H54 (cell line): ENCODE data around the gene SLC2A2.

Experiments used
- DNase-seq: peaks from one replicate; pipeline ENCODE4 v3.0.0; 2011; ENCODE audit warnings: low spot score, mixed read lengths; ENCODE audit not compliant: insufficient read length
- FAIRE-seq: peaks from 3 replicates; lab custom pipeline; 2011; peaks lifted over from hg19 to GRCh38; lab: Jason Lieb, UNC
- POLR2A ChIP-seq: IDR thresholded peaks from 2 replicates; pipeline ENCODE4 v1.6.1; 2011; ENCODE audit warnings: low read depth, mild to moderate bottlenecking, low read length

SLC2A2 gene

DNA sequence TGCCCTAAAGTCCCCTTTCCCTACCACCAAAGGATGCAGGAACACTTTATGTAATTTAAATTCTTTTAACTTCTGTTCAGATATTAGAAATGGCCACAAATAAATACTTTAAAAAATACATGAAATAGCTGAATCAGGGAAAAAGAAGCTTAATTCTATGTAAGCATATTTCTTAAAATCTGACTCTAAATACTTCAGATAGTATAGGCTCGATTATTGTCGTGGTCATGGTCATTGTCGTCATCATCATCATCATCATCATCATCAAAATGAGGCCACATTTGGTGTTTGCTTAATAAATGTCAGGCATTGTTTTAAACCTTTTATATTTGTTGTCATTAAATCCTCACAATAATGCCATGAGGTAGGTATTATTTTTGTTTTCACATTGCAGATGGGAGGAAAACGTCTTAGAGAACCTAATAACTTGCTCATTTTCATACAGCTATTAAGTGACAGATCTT is 14.6 kb downstream of the SLC2A2 start:
- peak; percentile 58 for FAIRE-seq
- TF ChIP-seq POLR2A: no peak
- no peak for DNase-seq

DNA sequence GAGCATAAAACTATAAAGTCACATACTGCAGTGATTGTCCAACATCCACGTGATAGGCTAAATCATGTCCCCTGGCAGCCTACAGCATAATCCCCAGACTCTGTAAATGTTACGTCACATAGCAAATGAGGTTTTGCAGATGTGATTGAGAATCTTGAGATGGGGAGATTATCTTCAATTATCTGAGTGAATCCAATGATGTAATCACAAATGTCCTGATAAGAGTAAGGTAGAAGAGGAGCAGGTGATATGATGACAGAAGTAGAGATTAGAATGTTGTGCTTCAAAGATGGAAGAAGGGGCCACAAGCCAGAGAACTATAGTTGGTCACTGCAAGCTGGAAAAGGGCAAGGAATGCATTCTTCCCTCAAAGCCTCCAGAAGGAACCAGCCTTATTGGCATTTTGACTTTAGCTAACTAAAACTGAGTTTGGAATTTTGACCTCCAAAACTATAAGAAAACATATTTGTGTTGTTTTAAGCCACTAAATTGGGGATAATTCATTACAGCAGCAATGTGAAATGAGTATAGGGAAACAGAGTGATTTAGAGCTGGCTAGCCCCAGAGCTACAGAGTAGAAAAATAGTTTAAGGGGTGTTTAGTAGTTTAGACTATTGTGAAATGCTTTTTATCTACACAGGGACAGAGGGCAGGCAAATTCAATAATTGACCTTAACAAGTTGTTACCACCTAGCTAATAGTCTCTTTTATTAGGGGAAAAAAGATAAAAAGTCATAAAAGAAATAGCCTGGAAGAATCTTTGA is 15.2 kb downstream of the SLC2A2 start:
- DNase-seq (no peak), FAIRE-seq (no peak)
- TF ChIP-seq POLR2A: no peak

DNA sequence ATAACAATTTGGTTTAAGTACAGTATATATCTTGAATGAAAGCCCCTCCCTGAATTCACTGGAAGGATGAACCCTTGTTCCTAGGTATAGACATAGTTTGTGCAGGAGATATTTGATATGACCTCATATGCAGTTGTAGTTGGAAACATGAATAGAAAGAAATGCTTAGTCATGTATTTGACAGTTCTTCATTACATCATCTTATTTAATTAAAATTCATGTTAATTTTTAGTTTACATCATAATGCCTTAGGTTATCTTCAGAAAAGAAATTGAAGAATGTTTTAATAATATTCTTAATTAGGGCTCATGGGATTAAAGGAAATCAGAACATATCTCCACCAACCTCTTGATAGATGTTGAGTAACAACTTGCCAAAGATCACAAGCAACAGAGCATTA is 19.2 kb downstream of the SLC2A2 start:
- no peak for TF ChIP-seq POLR2A
- FAIRE-seq (no peak), DNase-seq (no peak)

DNA sequence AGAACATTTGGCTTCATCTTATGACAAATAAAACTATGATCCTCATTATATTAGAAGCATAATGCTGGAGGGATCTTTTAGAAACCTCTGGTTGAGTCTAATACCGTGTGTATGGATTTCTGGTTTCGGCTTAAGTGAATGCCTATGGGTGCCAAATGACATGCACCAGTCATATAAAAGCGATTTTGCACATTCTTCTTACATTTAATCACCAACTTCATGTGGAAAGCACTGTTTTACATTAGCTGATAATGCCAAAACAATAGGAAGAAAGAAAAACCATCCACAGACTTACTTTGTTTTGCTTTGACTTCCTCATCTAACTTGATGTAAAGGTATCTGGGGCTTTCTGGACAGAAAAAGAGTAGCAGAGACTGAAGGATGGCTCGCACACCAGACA is 20.9 kb downstream of the SLC2A2 start:
- DNase-seq (no peak), FAIRE-seq (no peak)
- TF ChIP-seq POLR2A: no peak

DNA sequence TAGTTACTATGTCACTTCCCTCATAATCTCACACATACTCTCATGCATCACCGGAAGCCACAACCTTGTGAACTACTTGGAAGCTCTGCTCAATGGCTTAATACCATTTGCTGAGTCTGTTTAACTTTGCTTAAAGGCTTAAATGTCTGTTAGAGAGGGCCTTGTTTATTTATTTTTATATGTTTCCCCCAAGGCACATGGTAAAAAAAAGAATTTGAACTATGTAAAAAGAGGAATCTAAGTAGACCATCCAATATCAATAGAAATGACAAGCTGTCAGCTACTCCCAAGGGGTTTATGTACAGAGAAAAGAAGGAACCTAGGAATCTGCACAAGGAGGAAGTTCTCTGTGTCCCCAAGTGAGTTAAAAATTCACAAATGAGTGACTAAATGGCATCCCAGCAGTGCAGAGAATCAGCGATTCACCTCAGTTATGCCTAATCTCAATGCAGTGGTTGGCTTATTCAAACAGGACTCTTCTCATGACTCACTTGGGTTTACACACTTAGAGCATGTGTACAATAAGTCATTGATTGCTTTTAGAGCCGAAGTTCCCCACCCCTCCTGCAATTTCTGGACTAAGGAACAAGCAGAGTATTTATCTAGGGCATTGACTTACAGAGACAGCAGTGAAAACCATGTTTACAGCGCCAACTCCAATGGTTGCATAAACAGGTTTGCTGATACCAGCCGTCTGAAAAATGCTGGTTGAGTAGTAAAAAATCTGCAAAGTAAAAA is 24.4 kb downstream of the SLC2A2 start:
- FAIRE-seq (peak; percentile 52), DNase-seq (no peak)
- TF ChIP-seq POLR2A: no peak

DNA sequence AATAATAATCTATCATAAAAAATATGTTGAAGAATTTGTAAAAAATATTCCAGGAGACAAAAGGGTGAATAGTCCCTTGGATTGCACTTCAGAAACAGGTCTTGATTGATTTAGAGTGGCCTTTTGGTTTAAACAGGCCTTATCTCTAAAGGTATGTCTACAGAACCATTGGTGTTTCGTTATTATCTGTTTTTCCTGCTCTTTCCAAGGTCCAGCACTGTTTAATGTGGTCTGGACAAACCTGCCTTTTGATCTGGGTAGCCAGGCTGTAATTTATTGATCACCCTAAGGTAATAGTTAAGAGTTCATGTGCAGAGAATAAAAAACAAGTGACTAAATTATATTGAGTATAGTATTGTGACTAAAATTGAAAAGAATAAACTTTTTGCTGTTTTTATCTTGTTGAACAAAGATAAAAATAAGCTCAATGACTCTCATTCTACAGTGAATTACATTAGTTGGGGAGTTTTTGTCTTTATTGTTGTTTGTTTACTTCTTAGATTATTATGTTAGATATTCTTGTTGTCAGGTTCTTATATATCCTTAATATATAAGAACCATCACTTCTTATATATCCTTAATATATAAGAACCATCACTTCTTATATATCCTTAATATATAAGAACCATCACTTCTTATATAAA is 25.1 kb downstream of the SLC2A2 start:
- FAIRE-seq (no peak), DNase-seq (no peak)
- no peak for TF ChIP-seq POLR2A

DNA sequence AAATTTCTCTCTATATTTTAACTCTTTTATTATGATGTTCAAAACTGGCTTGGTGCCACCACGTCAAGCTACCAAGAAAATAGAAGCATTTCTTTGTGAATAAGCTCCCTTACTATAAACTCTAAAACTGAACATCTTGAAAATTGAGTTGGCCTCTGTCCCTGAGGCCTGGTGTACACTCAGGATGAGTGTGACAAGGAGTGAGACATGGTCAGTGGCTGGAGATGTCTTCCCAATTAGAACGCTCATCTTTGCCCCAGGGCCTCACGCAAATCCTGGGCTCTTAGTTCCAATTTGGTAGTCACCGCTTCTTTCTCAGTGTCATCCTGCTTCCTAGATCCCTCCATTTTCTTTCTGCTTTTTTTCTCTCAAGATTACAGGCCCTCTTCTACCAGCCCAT is 26.2 kb downstream of the SLC2A2 start:
- peak; percentile 60 for FAIRE-seq
- TF ChIP-seq POLR2A: no peak
- DNase-seq: no peak

DNA sequence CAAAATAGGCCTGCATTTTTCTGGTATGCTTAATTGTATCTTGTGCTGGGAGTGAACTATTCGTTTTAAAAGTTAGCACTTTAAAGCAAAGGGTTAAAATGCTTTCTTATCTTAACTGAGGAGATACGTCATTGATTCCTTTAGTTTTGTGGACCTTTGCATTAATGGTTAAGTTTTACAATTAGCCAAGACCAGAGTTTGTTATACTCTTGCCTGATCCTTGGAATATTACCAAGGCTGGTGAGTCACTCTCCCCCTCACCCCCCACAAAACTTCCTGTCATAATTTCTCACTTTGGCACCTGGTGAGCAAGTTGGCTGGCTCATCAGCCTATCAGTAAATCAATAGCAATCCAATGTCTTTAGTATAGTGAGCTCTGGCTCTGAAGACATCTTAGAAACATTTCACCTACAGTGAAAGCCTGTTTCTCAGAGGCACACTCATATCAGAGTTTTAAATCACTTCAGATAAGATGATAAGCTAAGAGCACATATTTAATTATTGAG is 26.7 kb downstream of the SLC2A2 start:
- no peak for TF ChIP-seq POLR2A
- FAIRE-seq (peak; percentile 89), DNase-seq (no peak)

DNA sequence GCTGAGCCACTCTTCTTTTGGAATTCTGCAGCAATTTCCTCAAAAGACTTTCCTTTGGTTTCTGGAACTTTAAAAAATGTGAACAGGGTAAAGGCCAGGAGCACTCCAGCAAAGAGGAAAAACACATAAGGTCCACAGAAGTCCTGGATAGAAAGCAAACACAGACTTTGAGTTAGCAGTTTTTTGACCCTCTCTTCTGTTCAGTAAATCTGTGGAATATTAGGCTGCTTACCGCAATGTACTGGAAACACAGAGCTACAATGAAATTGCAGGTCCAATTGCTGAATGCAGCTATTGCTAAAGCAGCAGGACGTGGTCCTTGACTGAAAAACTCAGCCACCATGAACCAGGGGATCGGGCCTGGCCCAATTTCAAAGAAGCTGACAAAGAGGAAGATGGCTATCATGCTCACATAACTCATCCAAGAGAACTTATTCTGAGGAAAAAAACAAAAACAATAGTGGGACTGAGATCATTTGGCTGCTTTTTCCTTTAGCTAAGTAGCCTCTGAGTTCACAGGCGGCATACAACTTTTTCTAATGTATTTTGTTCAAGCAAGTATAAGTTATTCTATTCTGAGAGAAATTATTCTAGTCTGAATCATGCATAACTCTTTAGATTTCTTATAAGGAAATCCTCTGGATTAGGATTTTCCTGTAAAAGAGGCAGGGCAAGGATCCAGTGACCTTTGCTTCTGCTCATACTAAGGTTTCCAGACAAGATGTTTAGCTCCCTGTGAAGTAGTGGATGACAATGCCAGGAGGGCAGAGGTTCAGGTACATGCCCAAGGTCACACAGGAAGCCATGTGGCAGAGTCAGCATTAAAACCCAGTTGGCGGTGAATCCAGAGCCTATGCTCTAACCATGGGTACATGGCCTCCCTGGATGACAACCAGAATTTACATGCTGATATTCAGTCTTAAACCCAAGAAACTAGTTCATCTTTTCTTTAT is 28.3 kb downstream of the SLC2A2 start:
- peak; percentile 66 for FAIRE-seq
- no peak for DNase-seq
- TF ChIP-seq POLR2A: no peak

DNA sequence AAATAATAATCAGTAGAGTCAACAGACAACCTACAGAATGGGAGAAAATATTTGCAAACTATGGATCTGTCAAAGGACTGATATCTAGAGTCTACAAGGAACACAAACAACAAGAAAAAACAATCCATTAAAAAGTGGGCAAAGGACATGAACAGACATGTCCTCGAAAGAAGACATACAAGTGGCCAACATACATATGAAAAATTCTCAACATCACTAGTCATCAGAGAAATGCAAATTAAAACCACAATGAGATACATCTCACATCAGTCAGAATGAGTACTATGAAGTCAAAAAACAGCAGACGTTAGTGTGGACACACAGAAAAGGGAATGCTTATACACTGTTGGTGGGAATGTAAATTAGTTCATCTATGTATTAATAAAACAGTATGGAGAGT is 33.7 kb downstream of the SLC2A2 start:
- no peak for TF ChIP-seq POLR2A
- no peak for FAIRE-seq
- no peak for DNase-seq

DNA sequence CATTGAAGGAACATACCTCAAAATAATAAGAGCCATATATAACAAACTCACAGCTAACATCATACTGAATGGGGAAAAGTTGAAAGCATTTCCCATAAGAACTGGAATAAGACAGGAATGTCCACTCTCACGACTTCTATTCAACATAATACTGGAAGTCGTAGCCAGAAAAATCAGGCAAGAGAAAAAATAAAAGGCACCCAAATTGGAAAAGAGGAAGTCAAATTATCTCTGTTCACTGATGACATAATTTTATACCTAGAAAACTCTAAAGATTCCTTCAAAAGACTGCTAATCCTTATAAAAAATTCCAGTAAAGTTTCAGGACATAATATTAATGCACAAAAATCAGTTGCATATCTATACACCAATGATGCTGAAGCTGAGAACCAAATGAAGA is 34.9 kb downstream of the SLC2A2 start:
- TF ChIP-seq POLR2A: no peak
- FAIRE-seq (no peak), DNase-seq (no peak)

DNA sequence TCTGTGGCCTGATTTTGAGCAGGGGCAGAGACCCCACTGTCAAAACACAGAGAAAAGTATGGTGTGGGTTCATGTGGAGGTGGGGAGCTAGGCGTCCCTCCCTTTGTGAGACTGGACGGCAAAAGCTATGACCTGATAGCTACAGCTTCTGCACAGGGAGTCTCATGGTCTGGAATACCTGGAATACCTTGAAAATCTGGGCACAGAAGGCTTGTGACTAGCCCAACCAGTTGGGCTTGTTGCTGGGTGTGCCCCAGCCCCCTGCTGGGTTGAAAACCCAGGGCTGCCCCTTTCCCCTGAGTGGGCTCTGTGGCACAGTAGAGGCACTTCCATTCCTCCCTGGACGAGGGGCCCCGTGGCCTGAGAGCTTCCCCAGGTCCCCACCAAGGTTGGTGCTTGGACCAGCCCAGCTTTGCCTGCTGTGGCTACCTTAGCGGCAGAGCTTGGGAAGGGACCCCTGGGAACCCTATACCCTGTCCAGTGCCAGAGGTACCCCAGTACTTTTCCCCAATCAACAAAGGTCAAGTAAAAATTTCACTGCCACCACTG is 37.3 kb downstream of the SLC2A2 start:
- no peak for FAIRE-seq
- DNase-seq: no peak
- TF ChIP-seq POLR2A: no peak

DNA sequence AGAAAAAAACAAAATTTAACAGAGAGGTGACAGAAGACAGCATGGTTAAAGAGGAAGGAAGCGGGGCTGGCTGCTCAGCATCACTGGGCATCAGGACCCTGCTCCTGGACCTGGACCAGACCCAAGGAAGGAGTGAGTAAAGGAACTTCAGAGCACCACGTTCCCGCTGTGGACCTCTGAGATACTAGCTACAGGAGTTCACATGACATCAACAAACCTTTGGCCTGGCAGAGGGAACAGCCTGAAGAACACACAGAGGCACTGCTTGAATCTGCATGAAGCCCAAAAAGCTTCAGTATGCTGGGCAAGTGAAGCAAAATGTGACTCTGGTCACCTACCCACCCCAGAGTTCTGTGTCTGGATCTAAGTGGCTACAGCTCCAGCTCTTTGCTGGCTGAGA is 38.1 kb downstream of the SLC2A2 start:
- TF ChIP-seq POLR2A: no peak
- FAIRE-seq (no peak), DNase-seq (no peak)

DNA sequence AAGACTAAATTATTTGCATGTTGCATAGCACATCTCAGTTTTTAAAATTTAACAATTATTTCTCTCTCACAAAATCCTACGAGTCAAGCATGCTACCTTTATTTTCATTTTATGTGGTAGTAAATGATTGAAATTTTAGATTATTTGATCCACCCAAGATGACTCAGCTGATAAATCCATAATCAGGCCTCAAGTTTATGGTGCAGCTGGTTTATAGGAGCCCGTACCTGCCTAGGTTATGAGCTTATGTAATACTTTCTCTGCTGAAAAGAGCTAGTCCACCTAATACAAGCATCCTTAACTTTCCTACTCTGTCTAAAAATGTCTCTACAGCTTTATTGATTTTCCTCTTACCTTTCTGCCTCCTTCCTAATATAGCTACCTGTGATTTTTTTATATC is 41.2 kb downstream of the SLC2A2 start:
- FAIRE-seq: no peak
- no peak for TF ChIP-seq POLR2A
- DNase-seq: no peak
